Small intestine (tissue), 16 donors: ENCODE measurements around the gene LARP1B. TPM values are rescaled to one million over a fixed set of nuclear protein-coding genes. Genes with fewer than 3 reads are reported as not detected.
"Not testable (repeated sequence)": the region's sequence is repeated elsewhere in the genome, so short reads cannot be mapped to it uniquely, and the experiment has no call there.

Experiments
- DNase-seq, 2 donors: peaks; one replicate each; pipeline versions ENCODE4 v3.0.0 to v3.0.0-alpha.2; 2013
- FAIRE-seq: peaks from 2 replicates; lab custom pipeline; 2012; peaks lifted over from hg19 to GRCh38; lab: Jason Lieb, UNC
- H3K27ac ChIP-seq, 3 donors: one replicate each; pipeline ENCODE4 v1.5.1; 2013; ENCODE audit warnings: low read length in 2 of 3, mild to moderate bottlenecking in 2 of 3, control low read depth in 1 of 3, inconsistent platforms in 1 of 3, low read depth in 1 of 3, moderate library complexity in 1 of 3
- H3K27me3 ChIP-seq, 3 donors: one replicate each; pipeline ENCODE4 v1.6.1; 2013; ENCODE audit warnings: low read length in 3 of 3, inconsistent platforms in 1 of 3; ENCODE audit not compliant: control insufficient read depth in 3 of 3, insufficient read depth in 3 of 3
- H3K36me3 ChIP-seq, 3 donors: one replicate each; pipeline ENCODE4 v1.6.1; 2013; ENCODE audit warnings: low read length in 3 of 3, inconsistent platforms in 1 of 3, low read depth in 1 of 3, mild to moderate bottlenecking in 1 of 3, moderate library complexity in 1 of 3; ENCODE audit not compliant: control insufficient read depth in 3 of 3, insufficient read depth in 2 of 3
- H3K4me1 ChIP-seq, 3 donors: one replicate each; pipeline ENCODE4 v1.6.1; 2013; ENCODE audit warnings: low read length in 2 of 3, inconsistent platforms in 1 of 3, low read depth in 1 of 3, mild to moderate bottlenecking in 1 of 3, moderate library complexity in 1 of 3; ENCODE audit not compliant: control insufficient read depth in 3 of 3, insufficient read depth in 2 of 3
- H3K4me3 ChIP-seq, 3 donors: one replicate each; pipeline ENCODE4 v1.5.1; 2013; ENCODE audit warnings: low read length in 3 of 3, control low read depth in 1 of 3, inconsistent platforms in 1 of 3, low read depth in 1 of 3, mild to moderate bottlenecking in 1 of 3, moderate library complexity in 1 of 3
- H3K9me3 ChIP-seq, 2 donors: one replicate each; pipeline ENCODE4 v1.6.1; 2013; ENCODE audit warnings: low read depth in 1 of 2, low read length in 1 of 2; ENCODE audit not compliant: control insufficient read depth in 2 of 2, insufficient read depth in 1 of 2
- WGBS, 3 donors: extraction: QIAGEN DNeasy Blood & Tissue Kit; methylation state at CpG; one replicate each; pipeline ENCODE4 v1.1.7; 2013; 5-methylcytosine and 5-hydroxymethylcytosine counted together
- long read RNA-seq, 10 donors: transcript quantifications; one replicate each; lab custom pipeline, GENCODE V29; 2026
- polyA plus RNA-seq, 4 donors: library from polyadenylated mRNA; stranded (reverse) in 3 of 4; unstranded in 1 of 4; fragments of 200-250 nt in 3 of 4; fragments of 120-200 nt in 1 of 4; gene quantifications; one replicate each; pipeline versions ENCODE4 v1.2.1 to v1.2.3, GENCODE V29; 2013
- donor health status: healthy with polysubstance abuse.
- donor health status: control.
- donor health status: control.
- donor health status: Bipolar disorder and iron deficiency.
- donor health status: healthy.

The LARP1B gene
- polyA plus RNA-seq: 10 to 100 TPM; 18.4 to 24.5 (median 19.4) TPM
- long read RNA-seq, donor 1, partial matches to known transcripts: 7 of 11 reads
- long read RNA-seq, donor 1, other reads (novel, unspliced or antisense): 0 of 11 reads
- long read RNA-seq, donor 2: 0 reads
- long read RNA-seq, donor 3: 0 reads
- long read RNA-seq, donor 4: 0 reads
- long read RNA-seq, donor 5: 0 reads
- long read RNA-seq, donor 6, partial matches to known transcripts: 0 of 2 reads
- long read RNA-seq, donor 6, other reads (novel, unspliced or antisense): 0 of 2 reads
- long read RNA-seq, donor 7, partial matches to known transcripts: 0 of 5 reads
- long read RNA-seq, donor 7, other reads (novel, unspliced or antisense): 0 of 5 reads
- long read RNA-seq, donor 8: 0 reads
- long read RNA-seq, donor 9, partial matches to known transcripts: 0 of 2 reads
- long read RNA-seq, donor 9, other reads (novel, unspliced or antisense): 0 of 2 reads
- long read RNA-seq, donor 10, partial matches to known transcripts: 5 of 8 reads
- long read RNA-seq, donor 10, other reads (novel, unspliced or antisense): 0 of 8 reads

GRCh38 chr4:128060699-128061565 lies at the start of gene LARP1B:
TSS of gene LARP1B (plus strand) at chr4:128061312. CDS start at chr4:128074952, 13,640 bp downstream.
- peak within 1 kb of the TSS; percentile 83 to 98 (median 88) for H3K4me3 ChIP-seq
- FAIRE-seq (no peak), DNase-seq (peak; percentile 97 to 98)
- peaks cover 0 to 2% (median 0%) of the 10 kb centered on the region in 3 donors for H3K36me3 ChIP-seq
- no peaks in the 10 kb centered on the region for H3K27me3 ChIP-seq
- 0 to 1% (median 0%) methylated on average over 77 to 112 of the region's 112 CpGs for WGBS, 3 donors
- peak within 1 kb of the TSS; percentile 96 to 99 (median 97) for H3K27ac ChIP-seq
- no peaks in the 10 kb centered on the region for H3K4me1 ChIP-seq
- H3K9me3 ChIP-seq: no peaks in the 10 kb centered on the region

GRCh38 chr4:128025319-128025718 lies 35.8 kb upstream of the LARP1B start:
- FAIRE-seq (no peak), DNase-seq (no peak)
- no peaks in the 10 kb centered on the region for H3K27me3 ChIP-seq
- H3K4me3 ChIP-seq: no peak overlapping the region
- H3K36me3 ChIP-seq: peaks cover 2 to 51% (median 14%) of the 10 kb centered on the region in 3 donors
- H3K4me1 ChIP-seq: no peaks in the 10 kb centered on the region
- H3K27ac ChIP-seq: no peak overlapping the region
- H3K9me3 ChIP-seq: peaks cover 0 to 4% of the 10 kb centered on the region in 2 donors

GRCh38 chr4:128029907-128030306 lies 31.2 kb upstream of the LARP1B start:
- no peaks in the 10 kb centered on the region for H3K9me3 ChIP-seq
- no peak overlapping the region for H3K4me3 ChIP-seq
- H3K4me1 ChIP-seq: no peaks in the 10 kb centered on the region
- no peak overlapping the region for H3K27ac ChIP-seq
- H3K27me3 ChIP-seq: no peaks in the 10 kb centered on the region
- no peak for DNase-seq
- no peak for FAIRE-seq
- WGBS, 3 donors: 96 to 98% (median 98%) methylated on average over 4 of the region's 4 CpGs
- H3K36me3 ChIP-seq: peaks cover 0 to 26% (median 9%) of the 10 kb centered on the region in 3 donors

- FAIRE-seq: no peak
- Histone ChIP-seq H3K4me1 (no peaks in the 10 kb centered on the region), H3K36me3 (peaks cover 0 to 24% (median 12%) of the 10 kb centered on the region in 3 donors), H3K27ac (no peak overlapping the region), H3K27me3 (no peaks in the 10 kb centered on the region), H3K4me3 (no peak overlapping the region), H3K9me3 (no peaks in the 10 kb centered on the region)
- 63 to 71% (median 71%) methylated on average over 3 of the region's 3 CpGs for WGBS, 3 donors
- peak in 1 of 2 donors; percentile 16 for DNase-seq
Measured at GRCh38 chr4:128031756-128032384, 29.2 kb upstream of the LARP1B start.

- H3K9me3 ChIP-seq: no peaks in the 10 kb centered on the region
- FAIRE-seq (peak; percentile 57), DNase-seq (no peak)
- H3K27ac ChIP-seq: no peak overlapping the region
- 92 to 98% (median 93%) methylated on average over 1 of the region's 1 CpG for WGBS, 3 donors
- peaks cover 0 to 6% (median 3%) of the 10 kb centered on the region in 3 donors for H3K36me3 ChIP-seq
- H3K27me3 ChIP-seq: no peaks in the 10 kb centered on the region
- H3K4me3 ChIP-seq: no peak overlapping the region
- H3K4me1 ChIP-seq: no peaks in the 10 kb centered on the region
Measured at GRCh38 chr4:128039568-128039967, 21.5 kb upstream of the LARP1B start.

- H3K4me3 ChIP-seq, H3K27me3 ChIP-seq, H3K36me3 ChIP-seq, H3K27ac ChIP-seq, H3K9me3 ChIP-seq, H3K4me1 ChIP-seq, DNase-seq, FAIRE-seq: not testable (repeated sequence)
- 87 to 91% (median 88%) methylated on average over 7 to 9 of the region's 9 CpGs for WGBS, 3 donors
Measured at GRCh38 chr4:128047019-128047418, 14.1 kb upstream of the LARP1B start.

- H3K4me1 ChIP-seq, H3K9me3 ChIP-seq, H3K27me3 ChIP-seq, H3K4me3 ChIP-seq, FAIRE-seq, H3K36me3 ChIP-seq, DNase-seq, H3K27ac ChIP-seq: not testable (repeated sequence)
- 96 to 99% (median 97%) methylated on average over 17 to 34 of the region's 34 CpGs for WGBS, 3 donors
Measured at GRCh38 chr4:128047514-128047913, 13.6 kb upstream of the LARP1B start.

GRCh38 chr4:128051229-128051628 lies 9.9 kb upstream of the LARP1B start:
- H3K27me3 ChIP-seq, H3K36me3 ChIP-seq, H3K4me3 ChIP-seq, H3K4me1 ChIP-seq, H3K27ac ChIP-seq, H3K9me3 ChIP-seq, FAIRE-seq: not testable (repeated sequence)
- DNase-seq: peak in 1 of 2 donors; percentile 14
- WGBS, 3 donors: 77 to 90% (median 83%) methylated on average over 10 of the region's 10 CpGs
